K562 (cell line): ENCODE results near the gene PCCA. TPM values are rescaled to one million over a fixed set of nuclear protein-coding genes. Genes with fewer than 3 reads are reported as not detected.
A peak's percentile ranks its signal among the peaks of the same experiment; 100 is the strongest.

ENCODE experiments used
- ATAC-seq: fragments of 200-7000 bp; cut with Tn5 transposase; 3 replicates; pipeline ENCODE4 v1.9.1; 2020; ENCODE audit warnings: moderate library complexity
- BruUV-seq: library from RNA; stranded (reverse); fragments of 400-500 nt; replicated peaks from 2 replicates; lab custom pipeline; 2021; lab: Mats Ljungman, UMichigan
- CTCF ChIA-PET: fragments of 300-600 bp; formaldehyde crosslinking; extraction: SDS; loops from one replicate; lab custom pipeline; 2021; ENCODE audit warnings: low intra/inter-chr PET ratio; lab: Yijun Ruan, JAX
- POLR2A ChIA-PET: fragments of 300-600, 350-650 bp; sonication (Branson Sonifier 250); formaldehyde crosslinking; extraction: SDS; loops from one replicate; lab custom pipeline; 2021; ENCODE audit warnings: antibody characterized with exemption, inconsistent platforms; lab: Yijun Ruan, JAX
- DNase-seq, 4 experiments: peaks; one replicate each; pipeline versions ENCODE4 v3.0.0 to v3.0.0-alpha.2; 2011 to 2018; ENCODE audit warnings: low spot score in 3 of 4, mixed read lengths in 3 of 4; ENCODE audit errors: extremely low read depth in 1 of 4
- FAIRE-seq: peaks from 2 replicates; lab custom pipeline; 2011; peaks lifted over from hg19 to GRCh38; lab: Jason Lieb, UNC
- H2AFZ ChIP-seq: 2 replicates; pipeline ENCODE4 v1.6.0; 2011; ENCODE audit warnings: low read depth, low read length, control low read depth, inconsistent platforms
- H3K27ac ChIP-seq: fragments of 200-600 bp; 3 replicates; pipeline ENCODE4 v1.8.0; 2011; ENCODE audit warnings: low read depth, mild to moderate bottlenecking, control low read depth, inconsistent platforms, low read length, moderate library complexity, mixed read lengths; ENCODE audit errors: extremely low read depth
- H3K27me3 ChIP-seq, 2 experiments: fragments of 300-600 bp in 1 of 2; 2 replicates in 1 of 2; 3 replicates in 1 of 2; pipeline versions ENCODE4 v1.6.0 to v1.8.0; 2011; ENCODE audit warnings: inconsistent platforms in 2 of 2, low read length in 2 of 2, mild to moderate bottlenecking in 1 of 2, mixed read lengths in 1 of 2, moderate library complexity in 1 of 2; ENCODE audit not compliant: control insufficient read depth in 2 of 2, insufficient read depth in 2 of 2
- H3K36me3 ChIP-seq: fragments of 300-600 bp; 3 replicates; pipeline ENCODE4 v1.8.0; 2011; ENCODE audit warnings: mild to moderate bottlenecking, low read length, inconsistent platforms; ENCODE audit not compliant: control insufficient read depth, insufficient read depth
- H3K4me1 ChIP-seq, 2 experiments: fragments of 200-600 bp in 1 of 2; replicated peaks in 1 of 2; 2 replicates in 1 of 2; 3 replicates in 1 of 2; pipeline versions ENCODE4 v1.5.1 to v1.8.0; 2011; ENCODE audit warnings: inconsistent platforms in 2 of 2, low read length in 2 of 2, mild to moderate bottlenecking in 1 of 2, mixed read lengths in 1 of 2, moderate library complexity in 1 of 2; ENCODE audit not compliant: control insufficient read depth in 2 of 2, insufficient read depth in 2 of 2
- H3K4me2 ChIP-seq: 2 replicates; pipeline ENCODE4 v1.6.1; 2011; ENCODE audit warnings: low read length, control low read depth, inconsistent platforms, mixed read lengths; ENCODE audit not compliant: insufficient read depth
- H3K4me3 ChIP-seq: fragments of 200-600 bp; sonication (generic), shearing (Covaris generic); 2 replicates; pipeline ENCODE4 v1.5.1; 2016; ENCODE audit warnings: control low read depth, inconsistent platforms
- H3K79me2 ChIP-seq: fragments of 200-600 bp; 3 replicates; pipeline ENCODE4 v1.8.0; 2011; ENCODE audit warnings: low read length, inconsistent platforms; ENCODE audit not compliant: control insufficient read depth, insufficient read depth
- H3K9ac ChIP-seq, 2 experiments: 2 replicates each; pipeline versions ENCODE4 v1.6.0 to v1.6.1; 2011; ENCODE audit warnings: low read depth in 2 of 2, low read length in 2 of 2, control low read depth in 1 of 2, inconsistent platforms in 1 of 2, mild to moderate bottlenecking in 1 of 2, mixed read lengths in 1 of 2; ENCODE audit not compliant: insufficient read depth in 1 of 2
- H3K9me1 ChIP-seq: one replicate; pipeline ENCODE4 v1.6.0; 2011; ENCODE audit warnings: inconsistent platforms, mild to moderate bottlenecking, low read length, moderate library complexity; ENCODE audit not compliant: control insufficient read depth, insufficient read depth
- H3K9me3 ChIP-seq: replicated peaks from 2 replicates; pipeline ENCODE4 v1.5.1; 2011; ENCODE audit warnings: low read depth, low read length, inconsistent platforms; ENCODE audit not compliant: control insufficient read depth, insufficient read depth
- H4K20me1 ChIP-seq: replicated peaks from 2 replicates; pipeline ENCODE4 v1.6.1; 2011; ENCODE audit warnings: low read length, inconsistent platforms, mixed read lengths; ENCODE audit not compliant: control insufficient read depth, insufficient read depth
- ARID1B ChIP-seq: fragments of 450-650 bp; IDR thresholded peaks from 2 replicates; pipeline ENCODE4 v1.6.1; 2016; ENCODE audit warnings: antibody characterized with exemption, mild to moderate bottlenecking, inconsistent platforms
- CBFA2T3 ChIP-seq: fragments of 450-650 bp; IDR thresholded peaks from 2 replicates; pipeline ENCODE4 v1.6.1; 2017
- SMARCA4 ChIP-seq: fragments of 450-650 bp; IDR thresholded peaks from 2 replicates; pipeline ENCODE4 v1.6.1; 2016
- SMARCE1 ChIP-seq: fragments of 450-650 bp; IDR thresholded peaks from 2 replicates; pipeline ENCODE4 v1.7.1; 2016; ENCODE audit warnings: mild to moderate bottlenecking
- TCF3 ChIP-seq: sonication (generic); formaldehyde crosslinking; IDR thresholded peaks from 2 replicates; pipeline ENCODE4 v1.4.0; 2020; ENCODE audit warnings: mild to moderate bottlenecking, missing genetic modification reagents
- ZNF12 ChIP-seq: sonication (generic); formaldehyde crosslinking; IDR thresholded peaks from 2 replicates; pipeline ENCODE4 v1.4.0; 2020; ENCODE audit warnings: mild to moderate bottlenecking, missing genetic modification reagents
- ZNF316 ChIP-seq: fragments of 450-650 bp; IDR thresholded peaks from 2 replicates; pipeline ENCODE4 v1.6.1; 2016
- WGBS: fragments of 100-300 bp; shearing (Covaris generic); methylation state at CpG from one replicate; pipeline ENCODE4 v1.1.6; 2016; ENCODE audit warnings: low coverage, mixed read lengths; ENCODE audit not compliant: insufficient coverage; ENCODE audit errors: missing lambda C conversion rate; 5-methylcytosine and 5-hydroxymethylcytosine counted together
- in situ Hi-C: fragments of 300-500 bp; cut with MboI; formaldehyde crosslinking; loops from 4 replicates; pipeline ENCODE4 v1.15.0; 2018; ENCODE audit warnings: inconsistent platforms, mixed read lengths
- intact Hi-C: fragments of 100-400 bp; cut with micrococcal nuclease; formaldehyde crosslinking; loops from 2 replicates; pipeline ENCODE4 v1.14.2; 2022
- polyA plus RNA-seq, 8 experiments: library from polyadenylated mRNA; depleted of rRNA in 4 of 8; stranded (reverse) in 5 of 8; unstranded in 3 of 8; fragments of >200 nt; fragmentation: Nextera tagmentation in 2 of 8; fragmentation: Illumina TruSeq in 1 of 8; extraction: Ambion mirVana in 2 of 8; extraction: Trizol in 1 of 8; gene quantifications; 2 replicates each; pipeline versions ENCODE4 v1.2.1 to v1.2.3, GENCODE V29; 2011 to 2014; ENCODE audit warnings: inconsistent platforms in 1 of 8, missing spikeins in 1 of 8
- total RNA-seq, 7 experiments: library from RNA; depleted of rRNA in 6 of 7; stranded (reverse); fragments of >200 nt in 6 of 7; fragmentation: Illumina TruSeq in 2 of 7; extraction: Trizol in 2 of 7; gene quantifications; 2 replicates each; pipeline versions ENCODE4 v1.2.1 to v1.2.3, GENCODE V29; 2011 to 2021; ENCODE audit warnings: low replicate concordance in 1 of 7
- TF ChIP-seq, protein P1 (sequence below): fragments of 250-450 bp; sonication (Bioruptor Pico); IDR thresholded peaks from 2 replicates; pipeline ENCODE4 v1.8.0; 2021; ENCODE audit warnings: moderate library complexity, mild to moderate bottlenecking, inconsistent platforms
- TF ChIP-seq, protein P2 (sequence below): fragments of 250-450 bp; sonication (Bioruptor Pico); IDR thresholded peaks from 2 replicates; pipeline ENCODE4 v1.9.0; 2021; ENCODE audit warnings: mild to moderate bottlenecking
- TF ChIP-seq, protein P3 (sequence below): fragments of 250-450 bp; sonication (Bioruptor Pico); IDR thresholded peaks from 2 replicates; pipeline ENCODE4 v1.5.0; 2021
- TF ChIP-seq, protein P4 (sequence below): fragments of 450-650 bp; formaldehyde crosslinking; IDR thresholded peaks from 2 replicates; pipeline ENCODE4 v1.4.0; 2020; ENCODE audit warnings: mild to moderate bottlenecking, moderate library complexity

Gene PCCA
- total and polyA plus RNA-seq, 9 of the 15 experiments (the other 6 are each of a cell fraction or from before 2014, with no cell fraction given), result 5.2 to 14.1 (median 9.7) TPM

DNA sequence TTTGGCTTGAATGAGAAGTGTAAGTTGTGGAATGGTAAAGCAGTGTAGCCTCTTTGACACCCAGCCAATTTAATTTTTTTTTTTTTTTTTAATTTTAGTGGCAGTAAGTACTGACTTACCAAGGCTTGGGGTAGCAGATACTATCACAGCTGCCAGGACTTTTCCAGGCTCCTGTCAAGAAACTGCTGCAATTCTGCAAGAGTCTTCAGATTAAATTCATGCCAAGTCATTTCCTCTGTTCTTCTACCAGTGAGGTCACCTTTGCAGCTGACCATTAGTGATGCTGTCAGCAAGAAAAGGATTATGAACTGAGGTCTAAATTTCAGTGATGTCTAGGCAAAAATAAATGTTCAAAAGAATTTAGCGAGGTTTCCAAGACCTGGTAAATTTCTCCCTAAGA is 408.5 kb downstream of the PCCA start (continued):
- TF ChIP-seq, protein P1, sequence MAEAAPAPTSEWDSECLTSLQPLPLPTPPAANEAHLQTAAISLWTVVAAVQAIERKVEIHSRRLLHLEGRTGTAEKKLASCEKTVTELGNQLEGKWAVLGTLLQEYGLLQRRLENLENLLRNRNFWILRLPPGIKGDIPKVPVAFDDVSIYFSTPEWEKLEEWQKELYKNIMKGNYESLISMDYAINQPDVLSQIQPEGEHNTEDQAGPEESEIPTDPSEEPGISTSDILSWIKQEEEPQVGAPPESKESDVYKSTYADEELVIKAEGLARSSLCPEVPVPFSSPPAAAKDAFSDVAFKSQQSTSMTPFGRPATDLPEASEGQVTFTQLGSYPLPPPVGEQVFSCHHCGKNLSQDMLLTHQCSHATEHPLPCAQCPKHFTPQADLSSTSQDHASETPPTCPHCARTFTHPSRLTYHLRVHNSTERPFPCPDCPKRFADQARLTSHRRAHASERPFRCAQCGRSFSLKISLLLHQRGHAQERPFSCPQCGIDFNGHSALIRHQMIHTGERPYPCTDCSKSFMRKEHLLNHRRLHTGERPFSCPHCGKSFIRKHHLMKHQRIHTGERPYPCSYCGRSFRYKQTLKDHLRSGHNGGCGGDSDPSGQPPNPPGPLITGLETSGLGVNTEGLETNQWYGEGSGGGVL (CRISPR knock-in tag), result no peak
- TF ChIP-seq, protein P2, sequence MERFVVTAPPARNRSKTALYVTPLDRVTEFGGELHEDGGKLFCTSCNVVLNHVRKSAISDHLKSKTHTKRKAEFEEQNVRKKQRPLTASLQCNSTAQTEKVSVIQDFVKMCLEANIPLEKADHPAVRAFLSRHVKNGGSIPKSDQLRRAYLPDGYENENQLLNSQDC, result no peak
- TF ChIP-seq, protein P3, sequence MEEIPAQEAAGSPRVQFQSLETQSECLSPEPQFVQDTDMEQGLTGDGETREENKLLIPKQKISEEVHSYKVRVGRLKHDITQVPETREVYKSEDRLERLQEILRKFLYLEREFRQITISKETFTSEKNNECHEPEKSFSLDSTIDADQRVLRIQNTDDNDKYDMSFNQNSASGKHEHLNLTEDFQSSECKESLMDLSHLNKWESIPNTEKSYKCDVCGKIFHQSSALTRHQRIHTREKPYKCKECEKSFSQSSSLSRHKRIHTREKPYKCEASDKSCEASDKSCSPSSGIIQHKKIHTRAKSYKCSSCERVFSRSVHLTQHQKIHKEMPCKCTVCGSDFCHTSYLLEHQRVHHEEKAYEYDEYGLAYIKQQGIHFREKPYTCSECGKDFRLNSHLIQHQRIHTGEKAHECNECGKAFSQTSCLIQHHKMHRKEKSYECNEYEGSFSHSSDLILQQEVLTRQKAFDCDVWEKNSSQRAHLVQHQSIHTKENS (CRISPR knock-in tag), result no peak
- peak; percentile 68 for TF ChIP-seq ZNF316
- TF ChIP-seq, protein P4, sequence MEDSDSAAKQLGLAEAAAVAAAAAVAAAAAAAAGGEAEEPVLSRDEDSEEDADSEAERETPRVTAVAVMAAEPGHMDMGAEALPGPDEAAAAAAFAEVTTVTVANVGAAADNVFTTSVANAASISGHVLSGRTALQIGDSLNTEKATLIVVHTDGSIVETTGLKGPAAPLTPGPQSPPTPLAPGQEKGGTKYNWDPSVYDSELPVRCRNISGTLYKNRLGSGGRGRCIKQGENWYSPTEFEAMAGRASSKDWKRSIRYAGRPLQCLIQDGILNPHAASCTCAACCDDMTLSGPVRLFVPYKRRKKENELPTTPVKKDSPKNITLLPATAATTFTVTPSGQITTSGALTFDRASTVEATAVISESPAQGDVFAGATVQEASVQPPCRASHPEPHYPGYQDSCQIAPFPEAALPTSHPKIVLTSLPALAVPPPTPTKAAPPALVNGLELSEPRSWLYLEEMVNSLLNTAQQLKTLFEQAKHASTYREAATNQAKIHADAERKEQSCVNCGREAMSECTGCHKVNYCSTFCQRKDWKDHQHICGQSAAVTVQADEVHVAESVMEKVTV (CRISPR knock-in tag), result no peak
- TF ChIP-seq, all 486 proteins: peak for 19

DNA sequence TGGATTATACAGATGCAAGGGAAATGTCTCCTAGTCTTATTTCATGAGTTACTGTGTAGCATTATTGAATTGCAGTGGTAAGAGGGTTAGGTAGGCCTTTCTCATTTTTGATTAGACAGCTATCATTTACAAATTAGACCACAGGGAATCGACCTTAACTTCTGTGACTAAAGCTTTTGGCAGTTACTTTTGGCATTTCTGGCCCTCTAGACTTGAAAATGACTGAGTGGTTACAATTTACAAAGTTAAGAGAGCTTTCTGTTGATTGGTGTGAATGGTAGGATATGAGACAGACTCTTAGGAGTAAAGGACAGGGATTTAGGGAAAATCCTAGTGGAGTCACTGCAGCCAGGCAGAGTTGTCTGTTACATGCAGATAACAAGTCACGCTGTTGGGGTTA is 413.6 kb downstream of the PCCA start:
- H3K4me2 ChIP-seq, result no peak overlapping the region
- H4K20me1 ChIP-seq, result no peaks in the 10 kb centered on the region
- no peaks in the 10 kb centered on the region for H3K36me3 ChIP-seq
- no peak for ATAC-seq
- H3K9me1 ChIP-seq, result no peaks in the 10 kb centered on the region
- no peaks in the 10 kb centered on the region for H3K27me3 ChIP-seq
- no peak overlapping the region for H2AFZ ChIP-seq
- H3K27ac ChIP-seq, result no peak overlapping the region
- WGBS, result 0% methylated on average over 2 of the region's 2 CpGs
- FAIRE-seq, result no peak
- no peak overlapping the region for H3K9ac ChIP-seq
- BruUV-seq, result no TSS peak
- in situ Hi-C loops, result no loop called here
- POLR2A ChIA-PET, result no interaction called here
- TF ChIP-seq SMARCE1 (peak; percentile 31; the same call in 1 of the 2 replicates), SMARCA4 (0 out of 2 replicates have a peak, but pooled peaks have one; percentile 27), TCF3 (CRISPR knock-in tag) (0 out of 2 replicates have a peak, but pooled peaks have one; percentile 9), ARID1B (peak; percentile 54), CBFA2T3 (0 out of 2 replicates have a peak, but pooled peaks have one; percentile 18), ZNF12 (CRISPR knock-in tag) (no peak)
- TF ChIP-seq, all 486 proteins: peak for 5
- H3K4me3 ChIP-seq, result no peak overlapping the region
- H3K79me2 ChIP-seq, result no peaks in the 10 kb centered on the region
- H3K4me1 ChIP-seq, result peaks cover 0 to 5% of the 10 kb centered on the region in 2 experiments; a peak in 2 of 5 replicates
- H3K9me3 ChIP-seq, result no peaks in the 10 kb centered on the region
- DNase-seq, result no peak
- CTCF ChIA-PET, result no interaction called here
- intact Hi-C loops, result no loop called here
